AG09319 (cell line): Measurements from ENCODE around the gene SOCS7.

Experiments
- DNase-seq: peaks from one replicate; pipeline ENCODE4 v3.0.0-alpha.2; 2010; ENCODE audit warnings: low read depth; ENCODE audit errors: extremely low read depth
- CTCF ChIP-seq: IDR thresholded peaks from 2 replicates; pipeline ENCODE4 v1.5.1; 2011; ENCODE audit warnings: low read depth, mild to moderate bottlenecking, inconsistent platforms, low read length, moderate library complexity

SOCS7 gene

GRCh38 chr17:38428112-38428642, 76.5 kb downstream of the SOCS7 start, which contains the start of gene ARHGAP23:
Gene ARHGAP23 (plus strand): TSS chr17:38428464. CDS start chr17:38428486, 22 bp downstream.
- no peak for TF ChIP-seq CTCF

GRCh38 chr17:38428643-38429371, 77.2 kb downstream of the SOCS7 start:
- DNase-seq: no peak
- no peak; the same call in 1 of the 2 replicates for TF ChIP-seq CTCF

More at GRCh38 chr17:38428112-38428642, 76.5 kb downstream of the SOCS7 start, which contains the start of gene ARHGAP23:
- no peak for DNase-seq

GRCh38 chr17:38429476-38430100, 77.9 kb downstream of the SOCS7 start:
- no peak for TF ChIP-seq CTCF

GRCh38 chr17:38430316-38430715, 78.7 kb downstream of the SOCS7 start:
- no peak for TF ChIP-seq CTCF
- no peak for DNase-seq

More at GRCh38 chr17:38429476-38430100, 77.9 kb downstream of the SOCS7 start:
- no peak for DNase-seq

GRCh38 chr17:38430822-38431221, 79.2 kb downstream of the SOCS7 start:
- DNase-seq: no peak
- no peak for TF ChIP-seq CTCF

GRCh38 chr17:38431346-38432145, 79.9 kb downstream of the SOCS7 start:
- no peak for TF ChIP-seq CTCF
- DNase-seq: no peak
